ENCODE results near the gene PRR7.

PRR7 gene

GRCh38 chr5:177435847-177436536 is 10.6 kb upstream of the PRR7 start:
- DNase-seq (ENCODE audit: low spot score), result no peak

GRCh38 chr5:177437623-177438022 is 9.0 kb upstream of the PRR7 start:
- DNase-seq (ENCODE audit: low spot score), result no peak

- DNase-seq (ENCODE audit: low spot score), result no peak
Measured at GRCh38 chr5:177438468-177438867, 8.1 kb upstream of the PRR7 start.

- DNase-seq (ENCODE audit: low spot score), result no peak
Measured at GRCh38 chr5:177439518-177440053, 7.0 kb upstream of the PRR7 start.

- no peak for DNase-seq (ENCODE audit: low spot score)
Measured at GRCh38 chr5:177440211-177440989, 6.2 kb upstream of the PRR7 start.

- no peak for DNase-seq (ENCODE audit: low spot score)
Measured at GRCh38 chr5:177440990-177441780, 5.4 kb upstream of the PRR7 start.

- no peak for DNase-seq (ENCODE audit: low spot score)
Measured at GRCh38 chr5:177442066-177442826, 4.4 kb upstream of the PRR7 start.

- no peak for DNase-seq (ENCODE audit: low spot score)
Measured at GRCh38 chr5:177443144-177443983, 3.2 kb upstream of the PRR7 start.

GRCh38 chr5:177444106-177445051 is 2.2 kb upstream of the PRR7 start:
- no peak for DNase-seq (ENCODE audit: low spot score)

- no peak for DNase-seq (ENCODE audit: low spot score)
Measured at GRCh38 chr5:177445052-177445916, 1.3 kb upstream of the PRR7 start.

- no peak for DNase-seq (ENCODE audit: low spot score)
Measured at GRCh38 chr5:177445917-177446199, 756 bp upstream of the PRR7 start.

GRCh38 chr5:177447066-177447610 is 524 bp downstream of the PRR7 start:
- DNase-seq (ENCODE audit: low spot score), result peak; percentile 70

GRCh38 chr5:177447611-177448243 is 1.1 kb downstream of the PRR7 start:
- DNase-seq (ENCODE audit: low spot score), result peak; percentile 72

- no peak for DNase-seq (ENCODE audit: low spot score)
Measured at GRCh38 chr5:177448244-177448950, 1.8 kb downstream of the PRR7 start.

GRCh38 chr5:177449140-177450061 is 2.8 kb downstream of the PRR7 start:
- no peak for DNase-seq (ENCODE audit: low spot score)

GRCh38 chr5:177450667-177451424 is 4.2 kb downstream of the PRR7 start:
- no peak for DNase-seq (ENCODE audit: low spot score)
